Hematopoietic multipotent progenitor cell (in vitro differentiated cells): ENCODE measurements around the gene TREH. TPM values are rescaled to one million over a fixed set of nuclear protein-coding genes. Genes with fewer than 3 reads are reported as not detected.
"Not testable (repeated sequence)": the region's sequence is repeated elsewhere in the genome, so short reads cannot be mapped to it uniquely, and the experiment has no call there.

Source experiments
- DNase-seq, 3 donors: peaks; one replicate each; pipeline ENCODE4 v3.0.0-alpha.2; 2011 to 2015; ENCODE audit warnings: low read depth in 2 of 3, low spot score in 2 of 3
- small RNA-seq: library from RNA; depleted of rRNA; stranded (forward); fragments of <200 nt; gene quantifications from one replicate; pipeline ENCODE3, GENCODE V24; 2012
- total RNA-seq: library from RNA; depleted of rRNA; stranded (reverse); fragments of >200 nt; gene quantifications from one replicate; pipeline ENCODE4 v1.2.3, GENCODE V29; 2012

Gene TREH
- total RNA-seq, 1 donor, result not detected

- DNase-seq, result no peak
Measured at GRCh38 chr11:118618115-118618990, 61.1 kb downstream of the TREH start.

GRCh38 chr11:118615976-118616371, 63.5 kb downstream of the TREH start:
- no peak for DNase-seq

DNA sequence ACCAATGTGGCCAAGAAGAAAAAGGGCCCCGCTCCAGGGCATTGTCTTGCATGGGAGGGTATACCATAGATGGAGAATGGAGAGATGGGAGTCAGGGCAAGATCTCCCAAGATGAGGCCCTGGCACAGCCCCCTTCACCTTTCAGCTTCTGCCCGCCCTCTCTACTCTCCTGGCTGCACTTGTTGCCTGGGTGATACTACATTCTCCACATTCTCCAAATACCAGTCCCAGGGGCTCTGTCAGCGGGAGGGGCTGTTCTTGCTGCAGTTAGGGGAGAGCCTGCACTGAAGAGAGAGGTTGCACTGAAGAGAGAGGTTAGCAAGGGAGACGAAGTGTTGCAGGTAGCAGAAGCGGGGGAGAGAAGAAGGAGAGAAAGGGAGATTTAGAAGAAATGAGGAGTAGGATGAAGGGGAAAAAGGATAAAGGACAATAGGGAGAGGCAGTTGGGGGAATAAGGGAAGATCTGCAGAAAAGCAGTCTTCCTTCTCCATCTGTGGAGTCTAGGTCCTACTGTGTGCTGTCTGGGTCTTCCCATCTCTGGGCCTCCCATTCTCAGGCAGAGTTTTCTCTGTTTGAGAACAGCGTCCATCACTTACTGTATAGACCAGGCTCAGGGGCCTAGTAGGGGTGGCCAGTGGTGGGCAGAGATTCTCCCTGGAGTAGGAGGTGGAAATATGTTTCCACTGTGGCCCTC, 64.0 kb downstream of the TREH start:
- no peak for DNase-seq

- DNase-seq, result no peak
Measured at GRCh38 chr11:118614511-118614910, 64.9 kb downstream of the TREH start.

DNA sequence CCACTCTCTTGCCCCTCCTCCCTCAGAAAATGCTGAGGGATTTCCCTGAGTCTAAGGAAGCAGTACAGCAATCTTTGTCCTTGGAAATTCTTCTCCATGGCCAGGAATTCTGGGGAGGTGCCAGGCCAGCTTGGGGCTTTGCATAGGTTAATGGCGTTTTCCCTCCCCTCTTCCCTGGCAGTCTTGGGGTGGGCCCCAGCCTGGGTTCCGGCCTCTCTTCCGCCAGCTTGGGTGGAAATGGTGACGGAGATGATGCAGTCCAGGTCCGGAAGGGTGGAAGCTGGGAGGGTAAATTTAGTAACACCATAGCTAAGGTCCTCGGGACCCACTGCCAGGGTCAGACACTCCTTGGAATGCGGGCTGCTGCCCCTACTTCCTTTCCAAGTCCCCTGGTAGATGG, 67.1 kb downstream of the TREH start:
- no peak for DNase-seq

DNA sequence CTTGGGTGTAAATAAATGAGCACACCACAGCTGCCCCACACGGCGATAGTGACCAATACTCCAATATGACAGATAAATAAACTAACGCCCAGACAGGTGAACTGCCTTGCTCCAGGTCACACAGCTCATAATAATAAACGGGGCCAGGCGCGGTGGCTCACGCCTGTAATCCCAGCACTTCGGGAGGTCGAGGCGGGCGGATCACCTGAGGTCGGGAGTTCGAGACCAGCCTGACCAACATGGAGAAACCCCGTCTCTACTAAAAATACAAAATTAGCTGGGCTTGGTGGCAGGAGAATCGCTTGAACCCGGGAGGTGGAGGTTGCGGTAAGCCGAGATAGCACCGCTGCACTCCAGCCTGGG, 68.0 kb downstream of the TREH start:
- DNase-seq, result not testable (repeated sequence)

- peak; percentile 76 to 80 (median 78) for DNase-seq
Measured at GRCh38 chr11:118610773-118611432, 68.5 kb downstream of the TREH start.

GRCh38 chr11:118610225-118610772, 69.2 kb downstream of the TREH start:
- peak in 1 of 3 donors; percentile 16 for DNase-seq

- DNase-seq, result peak in 2 of 3 donors; percentile 23 to 33
Measured at GRCh38 chr11:118609380-118610224, 69.8 kb downstream of the TREH start.

- peak; percentile 44 to 84 (median 82) for DNase-seq
Measured at GRCh38 chr11:118608360-118609227, 70.9 kb downstream of the TREH start.

GRCh38 chr11:118607401-118608359, 71.8 kb downstream of the TREH start, which contains the start of gene PHLDB1:
PHLDB1 (plus strand) TSS chr11:118607615; CDS start chr11:118613837, 6,222 bp downstream.
- peak; percentile 32 to 51 (median 41) for DNase-seq

Small RNA genes within 50 kb of the gene (small RNA-seq; reads per million reads assigned to genes)
- not detected for gene RNU6-376P

Other genes with a start within 250 kb of the TREH start
- gene KMT2A, start 243.2 kb downstream of the TREH start, total RNA-seq, result 78.4 TPM
- 1.1 TPM for gene TTC36, start 152.2 kb downstream of the TREH start, total RNA-seq
- 35.8 TPM for gene TMEM25, start 148.5 kb downstream of the TREH start, total RNA-seq
- 24.0 TPM for gene IFT46, start 113.7 kb downstream of the TREH start, total RNA-seq
- gene ARCN1, start 107.2 kb downstream of the TREH start, total RNA-seq, result 27.5 TPM
- 4.0 TPM for gene PHLDB1, start 72.0 kb downstream of the TREH start, total RNA-seq
- gene DDX6, start 111.5 kb upstream of the TREH start, total RNA-seq, result 69.7 TPM
- 0.54 TPM for gene CXCR5, start 204.2 kb upstream of the TREH start, total RNA-seq
- 17.5 TPM for gene BCL9L, start 246.3 kb upstream of the TREH start, total RNA-seq